Measurements from ENCODE around the gene DUS2.

- TF ChIP-seq CTCF (conservative IDR thresholded peaks at IDR 0.05 in 1 of 2, IDR thresholded peaks at IDR 0.05 in 1 of 2; ENCODE audit: extremely low read depth in 1 of 2, insufficient read depth in 1 of 2, low read depth in 1 of 2, low read length in 2 of 2) (peak; percentile 10), EZH2 (IDR thresholded peaks at IDR 0.05; ENCODE audit: borderline replicate concordance, low read length) (no peak)
Measured at GRCh38 chr16:67979955-67980678, 43.0 kb upstream of the DUS2 start, which contains the start of gene DPEP3.

All from mammary epithelial cell (primary cell).